IPS-NIHi11 (cell line): Measurements from ENCODE around the gene SPTSSA.
"Not testable (repeated sequence)": the region's sequence is repeated elsewhere in the genome, so short reads cannot be mapped to it uniquely, and the experiment has no call there.

Experiments
- DNase-seq: peaks from one replicate; pipeline ENCODE4 v3.0.0; 2012; ENCODE audit warnings: mixed read lengths, low spot score

SPTSSA gene

DNA sequence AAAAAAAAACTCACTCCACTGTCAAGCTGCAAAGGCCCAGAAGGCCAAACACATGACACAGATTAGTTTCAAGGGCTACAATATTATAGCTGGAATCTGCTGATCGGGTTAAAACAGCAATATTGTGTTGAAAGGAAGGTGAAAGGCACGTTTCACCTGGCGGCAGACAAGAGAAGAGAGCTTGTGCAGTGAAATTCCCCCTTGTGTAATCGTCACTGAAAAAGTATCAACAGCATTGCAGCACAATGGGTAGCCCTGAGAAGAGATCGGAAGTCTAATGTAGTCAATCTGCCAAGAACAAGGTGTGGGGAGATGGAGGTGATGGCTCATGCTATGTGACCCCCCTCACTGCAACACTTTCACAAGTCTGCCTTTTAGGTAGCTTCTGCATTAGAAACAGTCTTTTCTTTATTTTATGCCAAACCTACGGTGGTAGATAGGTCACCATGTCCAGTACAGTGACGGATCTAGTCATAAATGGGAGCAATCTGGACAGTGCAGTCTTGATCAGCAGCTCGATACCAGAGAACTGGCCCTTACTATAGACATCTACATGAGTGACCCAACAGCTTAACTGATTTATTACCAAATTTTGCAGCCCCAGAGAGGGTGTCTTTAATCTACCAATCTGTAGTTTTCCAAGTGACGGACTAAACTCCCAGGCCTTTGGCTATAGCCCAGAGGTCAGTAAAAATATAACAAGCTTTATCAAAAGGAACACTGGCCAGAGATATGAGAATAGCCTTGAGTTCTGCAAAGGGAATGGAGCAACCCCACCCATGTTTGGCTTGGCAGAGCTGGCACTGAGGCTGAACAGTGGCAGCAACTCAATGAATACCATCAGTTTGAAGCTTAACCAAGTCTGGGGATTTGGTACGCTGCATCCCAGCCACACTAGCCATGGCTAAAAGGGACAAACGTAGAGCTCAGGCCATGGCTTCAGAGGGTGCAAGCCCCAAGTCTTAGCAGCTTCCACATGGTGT is 35.4 kb downstream of the SPTSSA start:
- no peak for DNase-seq

- DNase-seq: no peak
Measured at GRCh38 chr14:34425095-34425851, 36.8 kb downstream of the SPTSSA start.

GRCh38 chr14:34424488-34424887 is 37.6 kb downstream of the SPTSSA start:
- no peak for DNase-seq

- no peak for DNase-seq
Measured at GRCh38 chr14:34423445-34423844, 38.6 kb downstream of the SPTSSA start.

- no peak for DNase-seq
Measured at GRCh38 chr14:34420547-34421150, 41.4 kb downstream of the SPTSSA start.

GRCh38 chr14:34409721-34410120 is 52.3 kb downstream of the SPTSSA start:
- DNase-seq: no peak

DNA sequence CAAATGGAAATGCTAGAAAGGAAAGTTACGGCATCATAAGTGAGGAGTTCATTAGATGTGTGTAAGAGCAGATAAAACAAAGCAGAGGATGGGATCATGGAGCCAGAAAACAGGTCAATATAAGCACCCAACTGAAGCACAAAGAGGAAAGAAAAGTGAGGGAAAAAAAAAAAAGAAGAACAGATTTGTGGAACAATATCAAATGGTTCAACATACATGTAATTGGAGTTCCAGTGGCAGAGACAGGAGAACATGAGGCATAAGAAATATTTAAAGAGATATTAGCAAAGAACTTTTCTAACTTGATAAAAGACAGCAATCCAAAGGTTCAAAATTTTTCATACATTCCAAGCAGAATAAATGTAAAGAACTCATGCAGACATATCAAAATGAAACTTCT is 54.1 kb downstream of the SPTSSA start:
- DNase-seq: no peak

GRCh38 chr14:34404416-34404815 is 57.6 kb downstream of the SPTSSA start:
- DNase-seq: no peak

- no peak for DNase-seq
Measured at GRCh38 chr14:34403646-34404045, 58.4 kb downstream of the SPTSSA start.

GRCh38 chr14:34398024-34398423 is 64.0 kb downstream of the SPTSSA start:
- DNase-seq: no peak

DNA sequence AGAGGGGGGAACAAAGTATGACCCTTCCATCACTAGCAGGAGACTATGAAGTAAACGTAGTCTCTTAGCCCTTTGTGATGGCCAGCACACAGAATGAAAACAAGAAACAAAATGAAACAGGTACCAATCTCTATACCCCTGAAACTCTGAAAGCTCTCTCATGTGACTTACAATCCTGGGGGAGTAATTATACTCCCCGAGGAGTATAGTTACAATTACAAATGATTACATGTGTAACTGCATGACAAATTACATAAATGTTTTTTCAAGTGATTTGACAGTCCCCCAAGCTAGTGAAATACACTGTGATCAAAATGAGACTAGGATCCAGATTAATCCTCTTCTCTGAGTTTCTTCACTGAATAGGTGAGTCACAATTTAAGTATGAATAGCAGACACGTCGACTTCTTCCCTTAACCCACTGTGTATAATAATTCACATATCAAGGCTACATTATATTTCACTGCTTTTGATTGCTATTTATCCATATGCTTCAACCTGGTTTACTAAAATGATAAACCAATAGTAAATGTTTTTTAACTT is 74.0 kb downstream of the SPTSSA start:
- no peak for DNase-seq

DNA sequence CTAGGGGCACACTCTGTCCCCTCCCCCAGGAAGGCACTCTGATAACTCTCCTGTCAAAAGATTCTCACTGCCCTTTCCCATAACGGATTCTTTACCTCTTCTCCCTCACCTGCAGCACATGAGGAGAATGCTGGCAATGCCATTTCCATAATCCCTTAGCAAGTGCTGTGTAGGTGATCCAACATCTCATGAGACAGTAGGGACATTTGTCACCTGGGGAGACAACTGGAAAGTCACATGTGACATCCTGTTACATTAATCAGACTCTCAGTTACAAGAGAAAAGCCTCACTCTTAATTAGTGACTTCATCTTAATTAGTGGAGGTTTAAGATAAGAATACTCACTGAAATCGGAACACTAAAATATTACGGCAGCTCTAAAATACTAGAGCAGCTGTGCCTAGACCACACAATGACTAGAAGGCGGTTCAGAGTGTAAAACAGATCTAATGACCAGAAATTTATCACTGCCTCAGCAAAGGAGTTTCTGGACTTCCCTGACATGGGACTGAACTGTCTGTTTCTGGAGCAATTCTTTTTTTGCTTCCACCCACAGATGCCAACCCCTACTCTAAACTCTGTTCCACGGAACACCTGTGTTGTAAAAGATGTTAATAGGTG is 75.1 kb downstream of the SPTSSA start:
- no peak for DNase-seq

DNA sequence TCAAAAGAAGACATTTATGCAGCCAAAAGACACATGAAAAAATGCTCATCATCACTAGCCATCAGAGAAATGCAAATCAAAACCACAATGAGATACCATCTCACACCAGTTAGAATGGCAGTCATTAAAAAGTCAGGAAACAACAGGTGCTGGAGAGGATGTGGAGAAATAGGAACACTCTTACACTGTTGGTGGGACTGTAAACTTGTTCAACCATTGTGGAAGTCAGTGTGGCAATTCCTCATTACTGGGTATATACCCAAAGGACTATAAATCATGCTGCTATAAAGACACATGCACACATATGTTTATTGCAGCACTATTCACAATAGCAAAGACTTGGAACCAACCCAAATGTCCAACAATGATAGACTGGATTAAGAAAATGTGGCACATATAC is 76.2 kb downstream of the SPTSSA start:
- DNase-seq: not testable (repeated sequence)

GRCh38 chr14:34383839-34384238 is 78.2 kb downstream of the SPTSSA start:
- DNase-seq: no peak
